Measurements from ENCODE around the gene FNBP1.
"Not testable (repeated sequence)": the region's sequence is repeated elsewhere in the genome, so short reads cannot be mapped to it uniquely, and the experiment has no call there.

DNA sequence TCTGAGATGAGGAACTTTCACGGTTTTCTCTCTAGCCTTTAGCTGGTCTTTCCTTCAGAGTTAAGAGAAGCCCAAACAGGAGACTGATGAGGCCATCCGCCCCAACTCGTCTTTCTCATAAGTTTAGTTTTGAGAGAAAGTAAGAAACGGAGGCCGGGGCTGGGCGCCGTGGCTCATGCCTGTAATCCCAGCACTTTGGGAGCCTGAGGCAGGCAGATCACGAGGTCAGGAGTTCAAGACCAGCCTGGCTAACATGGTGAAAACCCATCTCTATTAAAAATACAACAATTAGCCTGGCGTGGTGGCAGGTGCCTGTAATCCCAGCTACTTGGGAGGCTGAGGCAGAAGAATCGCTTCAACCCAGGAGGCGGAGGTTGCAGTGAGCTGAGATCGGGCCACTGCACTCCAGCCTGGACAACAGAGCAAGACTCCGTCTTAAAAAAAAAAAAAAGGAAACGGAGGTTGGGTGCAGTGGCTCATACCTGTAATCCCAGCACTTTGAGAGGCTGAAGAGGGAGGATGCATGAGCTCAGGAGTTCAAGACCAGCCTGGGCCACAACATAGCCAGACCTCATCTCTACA, 152.2 kb downstream of the FNBP1 start:
- TF ChIP-seq, protein P1, sequence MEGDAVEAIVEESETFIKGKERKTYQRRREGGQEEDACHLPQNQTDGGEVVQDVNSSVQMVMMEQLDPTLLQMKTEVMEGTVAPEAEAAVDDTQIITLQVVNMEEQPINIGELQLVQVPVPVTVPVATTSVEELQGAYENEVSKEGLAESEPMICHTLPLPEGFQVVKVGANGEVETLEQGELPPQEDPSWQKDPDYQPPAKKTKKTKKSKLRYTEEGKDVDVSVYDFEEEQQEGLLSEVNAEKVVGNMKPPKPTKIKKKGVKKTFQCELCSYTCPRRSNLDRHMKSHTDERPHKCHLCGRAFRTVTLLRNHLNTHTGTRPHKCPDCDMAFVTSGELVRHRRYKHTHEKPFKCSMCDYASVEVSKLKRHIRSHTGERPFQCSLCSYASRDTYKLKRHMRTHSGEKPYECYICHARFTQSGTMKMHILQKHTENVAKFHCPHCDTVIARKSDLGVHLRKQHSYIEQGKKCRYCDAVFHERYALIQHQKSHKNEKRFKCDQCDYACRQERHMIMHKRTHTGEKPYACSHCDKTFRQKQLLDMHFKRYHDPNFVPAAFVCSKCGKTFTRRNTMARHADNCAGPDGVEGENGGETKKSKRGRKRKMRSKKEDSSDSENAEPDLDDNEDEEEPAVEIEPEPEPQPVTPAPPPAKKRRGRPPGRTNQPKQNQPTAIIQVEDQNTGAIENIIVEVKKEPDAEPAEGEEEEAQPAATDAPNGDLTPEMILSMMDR (IDR thresholded peaks at IDR 0.05; ENCODE audit: insufficient read depth, low read length, poor library complexity, severe bottlenecking): not testable (repeated sequence)
- not testable (repeated sequence) for TF ChIP-seq EZH2phosphoT487 (conservative IDR thresholded peaks at IDR 0.05; ENCODE audit: low read length)
